K562 (cell line): ENCODE measurements around the gene DNAAF1. TPM values are rescaled to one million over a fixed set of nuclear protein-coding genes. Genes with fewer than 3 reads are reported as not detected.

Experiments
- CHD1 ChIP-seq: fragments of 200-600 bp; sonication (generic); IDR thresholded peaks from one replicate; pipeline ENCODE4 v1.6.1; 2012; ENCODE audit warnings: mild to moderate bottlenecking, moderate library complexity, low read length, inconsistent platforms
- EP300 ChIP-seq: IDR thresholded peaks from 2 replicates; pipeline ENCODE4 v1.6.1; 2012; ENCODE audit warnings: low read length, improper control_type of control experiment
- MTA2 ChIP-seq: fragments of 450-650 bp; IDR thresholded peaks from 2 replicates; pipeline ENCODE4 v1.6.1; 2016; ENCODE audit warnings: low read depth
- NFIC ChIP-seq: fragments of 450-650 bp; IDR thresholded peaks from 2 replicates; pipeline ENCODE4 v1.6.1; 2017; ENCODE audit warnings: mild to moderate bottlenecking, inconsistent platforms
- SMARCA4 ChIP-seq: fragments of 450-650 bp; IDR thresholded peaks from 2 replicates; pipeline ENCODE4 v1.6.1; 2016
- ZKSCAN1 ChIP-seq: fragments of 150-350 bp; IDR thresholded peaks from 2 replicates; pipeline ENCODE4 v1.6.1; 2016; ENCODE audit warnings: low read depth, low read length
- ZNF57 ChIP-seq: fragments of 450-650 bp; formaldehyde crosslinking; IDR thresholded peaks from 2 replicates; pipeline ENCODE4 v1.4.0; 2020; ENCODE audit warnings: mild to moderate bottlenecking, moderate library complexity
- ZNF644 ChIP-seq: fragments of 200-800 bp; sonication (Bioruptor generic); IDR thresholded peaks from 2 replicates; pipeline ENCODE4 v1.6.1; 2016; ENCODE audit warnings: low read depth, missing genetic modification characterization, missing compliant biosample characterization
- polyA plus RNA-seq, 8 experiments: library from polyadenylated mRNA; depleted of rRNA in 4 of 8; stranded (reverse) in 5 of 8; unstranded in 3 of 8; fragments of >200 nt; fragmentation: Nextera tagmentation in 2 of 8; fragmentation: Illumina TruSeq in 1 of 8; extraction: Ambion mirVana in 2 of 8; extraction: Trizol in 1 of 8; gene quantifications; 2 replicates each; pipeline versions ENCODE4 v1.2.1 to v1.2.3, GENCODE V29; 2011 to 2014; ENCODE audit warnings: inconsistent platforms in 1 of 8, missing spikeins in 1 of 8
- total RNA-seq, 7 experiments: library from RNA; depleted of rRNA in 6 of 7; stranded (reverse); fragments of >200 nt in 6 of 7; fragmentation: Illumina TruSeq in 2 of 7; extraction: Trizol in 2 of 7; gene quantifications; 2 replicates each; pipeline versions ENCODE4 v1.2.1 to v1.2.3, GENCODE V29; 2011 to 2021; ENCODE audit warnings: low replicate concordance in 1 of 7
- TF ChIP-seq, protein P1 (sequence below), 2 experiments: fragments of 450-650 bp in 1 of 2; sonication (generic) in 1 of 2; formaldehyde crosslinking in 1 of 2; IDR thresholded peaks; 2 replicates each; pipeline versions ENCODE4 v1.7.1 to v1.9.0; 2016 to 2022; ENCODE audit warnings: inconsistent platforms in 1 of 2, mild to moderate bottlenecking in 1 of 2, missing genetic modification reagents in 1 of 2
- TF ChIP-seq, protein P2 (sequence below): fragments of 450-650 bp; IDR thresholded peaks from 2 replicates; pipeline ENCODE4 v1.6.1; 2018; ENCODE audit warnings: mild to moderate bottlenecking, low read depth; ENCODE audit not compliant: partially characterized antibody
- TF ChIP-seq, protein P3 (sequence below): fragments of 250-450 bp; sonication (Bioruptor Pico); IDR thresholded peaks from 2 replicates; pipeline ENCODE4 v1.4.0; 2020

Gene DNAAF1
- total and polyA plus RNA-seq, 9 of the 15 experiments (the other 6 are each of a cell fraction or from before 2014, with no cell fraction given): 0.01 TPM; not detected in 8

DNA sequence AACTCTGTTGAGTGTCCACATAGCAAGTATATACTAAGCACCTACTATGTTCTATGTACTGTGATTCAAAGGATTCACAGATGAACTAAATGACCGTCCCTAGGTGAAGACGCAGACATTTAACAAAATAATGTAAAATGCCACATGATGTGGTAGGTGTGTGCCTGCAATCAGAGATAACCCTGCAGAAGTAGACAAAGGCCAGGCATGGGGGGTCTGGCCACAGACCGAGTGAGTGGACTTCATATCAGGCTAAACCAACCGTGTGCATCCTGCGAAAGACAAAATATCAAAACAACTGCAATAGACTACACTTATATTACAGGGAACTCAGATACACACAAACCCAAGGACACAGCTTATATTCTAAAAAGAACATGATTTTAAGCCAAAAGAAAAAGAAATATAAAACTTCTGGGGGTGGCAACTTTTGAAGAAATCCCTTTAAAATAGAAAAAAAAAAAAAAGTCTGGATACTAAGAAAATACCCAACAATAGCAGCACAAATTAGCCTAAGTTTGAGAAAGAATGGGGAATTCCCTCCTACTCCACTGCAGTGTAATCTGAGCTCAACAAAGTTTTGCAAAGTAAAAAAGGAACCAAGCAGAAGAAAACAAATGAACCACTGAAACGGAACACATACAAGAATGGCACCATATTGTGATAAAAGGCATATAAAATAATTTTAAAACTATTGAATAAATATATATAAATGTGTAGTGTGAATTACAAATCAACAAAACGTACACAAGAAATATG is 12.4 kb upstream of the DNAAF1 start (continued):
- TF ChIP-seq, protein P1, sequence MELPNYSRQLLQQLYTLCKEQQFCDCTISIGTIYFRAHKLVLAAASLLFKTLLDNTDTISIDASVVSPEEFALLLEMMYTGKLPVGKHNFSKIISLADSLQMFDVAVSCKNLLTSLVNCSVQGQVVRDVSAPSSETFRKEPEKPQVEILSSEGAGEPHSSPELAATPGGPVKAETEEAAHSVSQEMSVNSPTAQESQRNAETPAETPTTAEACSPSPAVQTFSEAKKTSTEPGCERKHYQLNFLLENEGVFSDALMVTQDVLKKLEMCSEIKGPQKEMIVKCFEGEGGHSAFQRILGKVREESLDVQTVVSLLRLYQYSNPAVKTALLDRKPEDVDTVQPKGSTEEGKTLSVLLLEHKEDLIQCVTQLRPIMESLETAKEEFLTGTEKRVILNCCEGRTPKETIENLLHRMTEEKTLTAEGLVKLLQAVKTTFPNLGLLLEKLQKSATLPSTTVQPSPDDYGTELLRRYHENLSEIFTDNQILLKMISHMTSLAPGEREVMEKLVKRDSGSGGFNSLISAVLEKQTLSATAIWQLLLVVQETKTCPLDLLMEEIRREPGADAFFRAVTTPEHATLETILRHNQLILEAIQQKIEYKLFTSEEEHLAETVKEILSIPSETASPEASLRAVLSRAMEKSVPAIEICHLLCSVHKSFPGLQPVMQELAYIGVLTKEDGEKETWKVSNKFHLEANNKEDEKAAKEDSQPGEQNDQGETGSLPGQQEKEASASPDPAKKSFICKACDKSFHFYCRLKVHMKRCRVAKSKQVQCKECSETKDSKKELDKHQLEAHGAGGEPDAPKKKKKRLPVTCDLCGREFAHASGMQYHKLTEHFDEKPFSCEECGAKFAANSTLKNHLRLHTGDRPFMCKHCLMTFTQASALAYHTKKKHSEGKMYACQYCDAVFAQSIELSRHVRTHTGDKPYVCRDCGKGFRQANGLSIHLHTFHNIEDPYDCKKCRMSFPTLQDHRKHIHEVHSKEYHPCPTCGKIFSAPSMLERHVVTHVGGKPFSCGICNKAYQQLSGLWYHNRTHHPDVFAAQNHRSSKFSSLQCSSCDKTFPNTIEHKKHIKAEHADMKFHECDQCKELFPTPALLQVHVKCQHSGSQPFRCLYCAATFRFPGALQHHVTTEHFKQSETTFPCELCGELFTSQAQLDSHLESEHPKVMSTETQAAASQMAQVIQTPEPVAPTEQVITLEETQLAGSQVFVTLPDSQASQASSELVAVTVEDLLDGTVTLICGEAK (IDR thresholded peaks at IDR 0.05): 0 out of 2 replicates have a peak, but pooled peaks have one; percentile 38
- TF ChIP-seq, protein P1 (CRISPR knock-in tag; IDR thresholded peaks at IDR 0.05): no peak
- TF ChIP-seq MTA2 (no peak), EP300 (no peak; the same call in 1 of the 2 replicates), ZNF57 (CRISPR knock-in tag) (no peak), SMARCA4 (no peak), ZKSCAN1 (peak; percentile 76; the same call in 1 of the 2 replicates), ZNF644 (tag) (no peak), NFIC (peak; percentile 33; the same call in 1 of the 2 replicates), CHD1 (no peak)
- TF ChIP-seq, protein P2, sequence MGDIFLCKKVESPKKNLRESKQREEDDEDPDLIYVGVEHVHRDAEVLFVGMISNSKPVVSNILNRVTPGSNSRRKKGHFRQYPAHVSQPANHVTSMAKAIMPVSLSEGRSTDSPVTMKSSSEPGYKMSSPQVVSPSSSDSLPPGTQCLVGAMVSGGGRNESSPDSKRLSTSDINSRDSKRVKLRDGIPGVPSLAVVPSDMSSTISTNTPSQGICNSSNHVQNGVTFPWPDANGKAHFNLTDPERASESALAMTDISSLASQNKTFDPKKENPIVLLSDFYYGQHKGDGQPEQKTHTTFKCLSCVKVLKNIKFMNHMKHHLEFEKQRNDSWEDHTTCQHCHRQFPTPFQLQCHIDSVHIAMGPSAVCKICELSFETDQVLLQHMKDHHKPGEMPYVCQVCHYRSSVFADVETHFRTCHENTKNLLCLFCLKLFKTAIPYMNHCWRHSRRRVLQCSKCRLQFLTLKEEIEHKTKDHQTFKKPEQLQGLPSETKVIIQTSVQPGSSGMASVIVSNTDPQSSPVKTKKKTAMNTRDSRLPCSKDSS: no peak
- TF ChIP-seq, protein P3, sequence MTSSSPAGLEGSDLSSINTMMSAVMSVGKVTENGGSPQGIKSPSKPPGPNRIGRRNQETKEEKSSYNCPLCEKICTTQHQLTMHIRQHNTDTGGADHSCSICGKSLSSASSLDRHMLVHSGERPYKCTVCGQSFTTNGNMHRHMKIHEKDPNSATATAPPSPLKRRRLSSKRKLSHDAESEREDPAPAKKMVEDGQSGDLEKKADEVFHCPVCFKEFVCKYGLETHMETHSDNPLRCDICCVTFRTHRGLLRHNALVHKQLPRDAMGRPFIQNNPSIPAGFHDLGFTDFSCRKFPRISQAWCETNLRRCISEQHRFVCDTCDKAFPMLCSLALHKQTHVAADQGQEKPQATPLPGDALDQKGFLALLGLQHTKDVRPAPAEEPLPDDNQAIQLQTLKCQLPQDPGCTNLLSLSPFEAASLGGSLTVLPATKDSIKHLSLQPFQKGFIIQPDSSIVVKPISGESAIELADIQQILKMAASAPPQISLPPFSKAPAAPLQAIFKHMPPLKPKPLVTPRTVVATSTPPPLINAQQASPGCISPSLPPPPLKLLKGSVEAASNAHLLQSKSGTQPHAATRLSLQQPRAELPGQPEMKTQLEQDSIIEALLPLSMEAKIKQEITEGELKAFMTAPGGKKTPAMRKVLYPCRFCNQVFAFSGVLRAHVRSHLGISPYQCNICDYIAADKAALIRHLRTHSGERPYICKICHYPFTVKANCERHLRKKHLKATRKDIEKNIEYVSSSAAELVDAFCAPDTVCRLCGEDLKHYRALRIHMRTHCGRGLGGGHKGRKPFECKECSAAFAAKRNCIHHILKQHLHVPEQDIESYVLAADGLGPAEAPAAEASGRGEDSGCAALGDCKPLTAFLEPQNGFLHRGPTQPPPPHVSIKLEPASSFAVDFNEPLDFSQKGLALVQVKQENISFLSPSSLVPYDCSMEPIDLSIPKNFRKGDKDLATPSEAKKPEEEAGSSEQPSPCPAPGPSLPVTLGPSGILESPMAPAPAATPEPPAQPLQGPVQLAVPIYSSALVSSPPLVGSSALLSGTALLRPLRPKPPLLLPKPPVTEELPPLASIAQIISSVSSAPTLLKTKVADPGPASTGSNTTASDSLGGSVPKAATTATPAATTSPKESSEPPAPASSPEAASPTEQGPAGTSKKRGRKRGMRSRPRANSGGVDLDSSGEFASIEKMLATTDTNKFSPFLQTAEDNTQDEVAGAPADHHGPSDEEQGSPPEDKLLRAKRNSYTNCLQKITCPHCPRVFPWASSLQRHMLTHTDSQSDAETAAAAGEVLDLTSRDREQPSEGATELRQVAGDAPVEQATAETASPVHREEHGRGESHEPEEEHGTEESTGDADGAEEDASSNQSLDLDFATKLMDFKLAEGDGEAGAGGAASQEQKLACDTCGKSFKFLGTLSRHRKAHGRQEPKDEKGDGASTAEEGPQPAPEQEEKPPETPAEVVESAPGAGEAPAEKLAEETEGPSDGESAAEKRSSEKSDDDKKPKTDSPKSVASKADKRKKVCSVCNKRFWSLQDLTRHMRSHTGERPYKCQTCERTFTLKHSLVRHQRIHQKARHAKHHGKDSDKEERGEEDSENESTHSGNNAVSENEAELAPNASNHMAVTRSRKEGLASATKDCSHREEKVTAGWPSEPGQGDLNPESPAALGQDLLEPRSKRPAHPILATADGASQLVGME (CRISPR knock-in tag): no peak
